ENCODE results near the gene AATK. TPM values are rescaled to one million over a fixed set of nuclear protein-coding genes. Genes with fewer than 3 reads are reported as not detected.

AATK gene
- total and polyA plus RNA-seq, 12 donors, result 0.73 to 23.3 (median 9.9) TPM

DNA sequence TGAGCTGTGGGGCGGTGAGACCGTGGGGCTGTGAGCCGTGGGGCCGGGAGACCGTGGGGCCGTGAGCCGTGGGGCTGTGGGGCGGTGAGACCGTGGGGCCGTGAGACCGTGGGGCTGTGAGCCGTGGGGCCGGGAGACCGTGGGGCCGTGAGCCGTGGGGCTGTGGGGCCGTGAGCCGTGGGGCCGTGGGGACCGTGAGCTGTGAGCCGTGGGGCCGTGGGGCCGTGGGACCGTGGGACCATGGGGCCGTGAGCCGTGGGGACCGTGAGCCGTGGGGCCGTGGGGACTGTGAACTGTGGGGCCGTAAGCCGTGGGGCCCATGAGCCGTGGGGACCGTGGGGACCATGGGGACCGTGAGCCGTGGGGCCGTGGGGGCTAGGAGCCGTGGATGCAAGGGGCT, 25.3 kb downstream of the AATK start:
- 83 to 94% (median 93%) methylated on average over 16 to 37 of the region's 37 CpGs for WGBS, 4 donors
- Histone ChIP-seq H3K27me3 (no peaks in the 10 kb centered on the region), H3K36me3 (replicated peaks in 1 of 2) (no peaks in the 10 kb centered on the region), H3K4me1 (replicated peaks in 1 of 2) (peaks cover 0 to 9% of the 10 kb centered on the region in 2 donors), H3K4me3 (no peak overlapping the region), H3K27ac (no peak overlapping the region), H3K9me3 (replicated peaks in 1 of 3) (no peaks in the 10 kb centered on the region)
- intact Hi-C loops (cut with DNase I), result loop anchor here (5.0 to 10.0 kb wide), 4 partner anchors 57 to 344 kb away; no protein-coding TSS in a partner anchor
- no peak for DNase-seq
- TF ChIP-seq, protein P1, sequence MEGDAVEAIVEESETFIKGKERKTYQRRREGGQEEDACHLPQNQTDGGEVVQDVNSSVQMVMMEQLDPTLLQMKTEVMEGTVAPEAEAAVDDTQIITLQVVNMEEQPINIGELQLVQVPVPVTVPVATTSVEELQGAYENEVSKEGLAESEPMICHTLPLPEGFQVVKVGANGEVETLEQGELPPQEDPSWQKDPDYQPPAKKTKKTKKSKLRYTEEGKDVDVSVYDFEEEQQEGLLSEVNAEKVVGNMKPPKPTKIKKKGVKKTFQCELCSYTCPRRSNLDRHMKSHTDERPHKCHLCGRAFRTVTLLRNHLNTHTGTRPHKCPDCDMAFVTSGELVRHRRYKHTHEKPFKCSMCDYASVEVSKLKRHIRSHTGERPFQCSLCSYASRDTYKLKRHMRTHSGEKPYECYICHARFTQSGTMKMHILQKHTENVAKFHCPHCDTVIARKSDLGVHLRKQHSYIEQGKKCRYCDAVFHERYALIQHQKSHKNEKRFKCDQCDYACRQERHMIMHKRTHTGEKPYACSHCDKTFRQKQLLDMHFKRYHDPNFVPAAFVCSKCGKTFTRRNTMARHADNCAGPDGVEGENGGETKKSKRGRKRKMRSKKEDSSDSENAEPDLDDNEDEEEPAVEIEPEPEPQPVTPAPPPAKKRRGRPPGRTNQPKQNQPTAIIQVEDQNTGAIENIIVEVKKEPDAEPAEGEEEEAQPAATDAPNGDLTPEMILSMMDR (IDR thresholded peaks at IDR 0.05), result no peak
- no peak for TF ChIP-seq POLR2A (IDR thresholded peaks at IDR 0.05)

DNA sequence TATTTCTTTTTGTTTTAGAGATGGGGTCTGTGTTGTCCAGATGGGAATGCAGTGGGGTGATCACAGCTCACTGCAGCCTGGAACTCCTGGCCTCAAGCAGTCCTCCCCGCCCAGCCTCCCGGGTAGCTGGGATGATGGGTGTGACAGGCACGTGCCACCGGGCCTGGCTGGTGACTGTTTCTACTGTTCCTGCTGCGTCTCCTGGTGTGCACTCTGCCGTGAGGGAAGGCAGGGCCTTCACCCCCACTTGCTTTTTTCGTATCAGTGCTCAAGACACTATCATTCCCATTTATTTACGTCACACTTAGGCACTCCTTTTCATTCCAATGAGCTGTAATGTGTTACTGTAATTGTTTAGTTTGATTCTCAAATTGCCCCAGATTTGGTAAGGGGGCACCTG, 26.0 kb downstream of the AATK start:
- H3K27ac ChIP-seq, result no peak overlapping the region
- TF ChIP-seq, protein P1 (IDR thresholded peaks at IDR 0.05), result no peak
- TF ChIP-seq POLR2A (IDR thresholded peaks at IDR 0.05), result no peak
- no peaks in the 10 kb centered on the region for H3K36me3 ChIP-seq (replicated peaks in 1 of 2)
- intact Hi-C loops (cut with DNase I), result loop anchor here (5.0 to 10.0 kb wide), 4 partner anchors 57 to 345 kb away; no protein-coding TSS in a partner anchor
- 80 to 85% (median 84%) methylated on average over 8 of the region's 8 CpGs for WGBS, 4 donors
- no peak for DNase-seq
- no peaks in the 10 kb centered on the region for H3K9me3 ChIP-seq (replicated peaks in 1 of 3)
- H3K27me3 ChIP-seq, result no peaks in the 10 kb centered on the region
- H3K4me1 ChIP-seq (replicated peaks in 1 of 2), result peaks cover 0 to 9% of the 10 kb centered on the region in 2 donors
- no peak overlapping the region for H3K4me3 ChIP-seq

DNA sequence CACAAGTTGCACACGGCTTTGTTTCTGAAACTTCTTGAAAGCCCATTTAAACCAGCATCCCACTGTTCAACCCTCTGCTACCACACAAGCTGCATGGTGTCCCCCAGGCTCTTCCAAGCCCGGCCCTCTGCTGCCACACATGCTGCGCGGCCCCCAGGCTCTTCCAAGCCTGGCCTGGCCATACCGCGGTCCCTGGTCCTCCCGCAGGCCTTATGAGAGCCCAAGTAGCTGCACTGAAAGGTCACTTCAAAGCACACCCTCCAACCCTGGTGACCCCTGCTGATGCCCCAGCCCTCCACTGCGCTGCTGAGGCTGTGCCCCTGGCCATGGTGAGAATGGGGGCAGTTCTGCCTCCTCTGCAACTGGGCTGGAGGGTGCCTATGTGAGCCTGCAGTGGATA, 26.6 kb downstream of the AATK start:
- Histone ChIP-seq H3K36me3 (replicated peaks in 1 of 2) (no peaks in the 10 kb centered on the region), H3K4me1 (replicated peaks in 1 of 2) (peaks cover 0 to 9% of the 10 kb centered on the region in 2 donors), H3K27ac (no peak overlapping the region), H3K4me3 (no peak overlapping the region), H3K27me3 (no peaks in the 10 kb centered on the region), H3K9me3 (replicated peaks in 1 of 3) (no peaks in the 10 kb centered on the region)
- WGBS, 4 donors, result 61 to 95% (median 86%) methylated on average over 4 to 8 of the region's 8 CpGs
- intact Hi-C loops (cut with DNase I), result no loop called here
- TF ChIP-seq POLR2A (IDR thresholded peaks at IDR 0.05), result no peak
- TF ChIP-seq, protein P1 (IDR thresholded peaks at IDR 0.05), result no peak
- DNase-seq, result no peak

DNA sequence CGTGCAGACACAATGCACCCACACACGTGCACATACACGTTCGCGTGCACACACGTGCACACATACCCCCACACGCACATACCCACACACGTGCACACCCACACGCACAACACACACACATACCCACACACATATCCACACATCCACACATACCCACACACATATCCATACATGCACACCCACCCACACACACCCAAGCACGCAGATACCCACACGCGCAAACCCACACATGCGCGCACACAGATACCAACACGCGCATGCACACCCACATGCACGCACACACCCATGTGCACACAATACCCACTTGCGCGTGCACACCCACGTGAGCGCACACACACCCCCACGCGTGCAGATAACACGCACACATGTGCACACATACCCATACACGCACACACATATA, 27.5 kb downstream of the AATK start:
- intact Hi-C loops (cut with DNase I), result no loop called here
- H3K4me3 ChIP-seq, result no peak overlapping the region
- DNase-seq, result no peak
- no peaks in the 10 kb centered on the region for H3K36me3 ChIP-seq (replicated peaks in 1 of 2)
- no peak for TF ChIP-seq POLR2A (IDR thresholded peaks at IDR 0.05)
- TF ChIP-seq, protein P1 (IDR thresholded peaks at IDR 0.05), result no peak
- WGBS, 4 donors, result 92 to 94% (median 93%) methylated on average over 25 of the region's 25 CpGs
- no peaks in the 10 kb centered on the region for H3K9me3 ChIP-seq (replicated peaks in 1 of 3)
- H3K27me3 ChIP-seq, result no peaks in the 10 kb centered on the region
- no peak overlapping the region for H3K27ac ChIP-seq
- H3K4me1 ChIP-seq (replicated peaks in 1 of 2), result peaks cover 0 to 9% of the 10 kb centered on the region in 2 donors

Data from adrenal gland (tissue), 12 donors.